Fibroblast of skin of left biceps (primary cell): ENCODE results near the gene MICU2.
A peak's percentile ranks its signal among the peaks of the same experiment; 100 is the strongest.

ENCODE experiments used
- DNase-seq, 2 experiments: peaks; one replicate each; pipeline ENCODE4 v3.0.0-alpha.2; 2013; ENCODE audit warnings: low read depth in 2 of 2

The MICU2 gene

GRCh38 chr13:21544515-21544914 is 59.5 kb downstream of the MICU2 start:
- DNase-seq, result no peak

GRCh38 chr13:21542563-21542962 is 61.4 kb downstream of the MICU2 start:
- no peak for DNase-seq

GRCh38 chr13:21541980-21542379 is 62.0 kb downstream of the MICU2 start:
- no peak for DNase-seq

GRCh38 chr13:21541271-21541670 is 62.7 kb downstream of the MICU2 start:
- DNase-seq, result no peak

- DNase-seq, result no peak
These were observed 64.3 kb downstream of the MICU2 start for GRCh38 chr13:21539687-21540086.

- no peak for DNase-seq
These were observed 65.2 kb downstream of the MICU2 start for GRCh38 chr13:21538753-21539152.

GRCh38 chr13:21538280-21538679 is 65.7 kb downstream of the MICU2 start:
- no peak for DNase-seq

- no peak for DNase-seq
These were observed 66.9 kb downstream of the MICU2 start for GRCh38 chr13:21537105-21537504.

GRCh38 chr13:21534760-21535159 is 69.2 kb downstream of the MICU2 start:
- no peak for DNase-seq

GRCh38 chr13:21531455-21531854 is 72.5 kb downstream of the MICU2 start:
- DNase-seq, result no peak

- no peak for DNase-seq
These were observed 73.3 kb downstream of the MICU2 start for GRCh38 chr13:21530656-21531055.

GRCh38 chr13:21529146-21529893 is 74.7 kb downstream of the MICU2 start:
- no peak for DNase-seq

- peak; percentile 47 to 60 for DNase-seq
These were observed 75.4 kb downstream of the MICU2 start for GRCh38 chr13:21528616-21529015.

- DNase-seq, result no peak
These were observed 77.0 kb downstream of the MICU2 start for GRCh38 chr13:21526707-21527540.

GRCh38 chr13:21522847-21523246 is 81.1 kb downstream of the MICU2 start:
- DNase-seq, result no peak

GRCh38 chr13:21522130-21522529 is 81.8 kb downstream of the MICU2 start:
- DNase-seq, result no peak

- DNase-seq, result no peak
These were observed 85.3 kb downstream of the MICU2 start for GRCh38 chr13:21518617-21519144.

- no peak for DNase-seq
These were observed 86.4 kb downstream of the MICU2 start for GRCh38 chr13:21517576-21517975.

GRCh38 chr13:21516805-21517204 is 87.2 kb downstream of the MICU2 start:
- DNase-seq, result no peak

GRCh38 chr13:21511849-21512248 is 92.1 kb downstream of the MICU2 start:
- peak; percentile 50 to 51 for DNase-seq

GRCh38 chr13:21504379-21504778 is 99.6 kb downstream of the MICU2 start:
- no peak for DNase-seq

- DNase-seq, result no peak
These were observed 102.3 kb downstream of the MICU2 start for GRCh38 chr13:21501686-21502085.

- no peak for DNase-seq
These were observed 117.6 kb downstream of the MICU2 start for GRCh38 chr13:21486322-21486721.
